ENCODE measurements around the gene KL. TPM values are rescaled to one million over a fixed set of nuclear protein-coding genes. Genes with fewer than 3 reads are reported as not detected.

KL gene
- total and polyA plus RNA-seq, 2 experiments from 2014 or later, result 0.03 TPM; not detected in 1

DNA sequence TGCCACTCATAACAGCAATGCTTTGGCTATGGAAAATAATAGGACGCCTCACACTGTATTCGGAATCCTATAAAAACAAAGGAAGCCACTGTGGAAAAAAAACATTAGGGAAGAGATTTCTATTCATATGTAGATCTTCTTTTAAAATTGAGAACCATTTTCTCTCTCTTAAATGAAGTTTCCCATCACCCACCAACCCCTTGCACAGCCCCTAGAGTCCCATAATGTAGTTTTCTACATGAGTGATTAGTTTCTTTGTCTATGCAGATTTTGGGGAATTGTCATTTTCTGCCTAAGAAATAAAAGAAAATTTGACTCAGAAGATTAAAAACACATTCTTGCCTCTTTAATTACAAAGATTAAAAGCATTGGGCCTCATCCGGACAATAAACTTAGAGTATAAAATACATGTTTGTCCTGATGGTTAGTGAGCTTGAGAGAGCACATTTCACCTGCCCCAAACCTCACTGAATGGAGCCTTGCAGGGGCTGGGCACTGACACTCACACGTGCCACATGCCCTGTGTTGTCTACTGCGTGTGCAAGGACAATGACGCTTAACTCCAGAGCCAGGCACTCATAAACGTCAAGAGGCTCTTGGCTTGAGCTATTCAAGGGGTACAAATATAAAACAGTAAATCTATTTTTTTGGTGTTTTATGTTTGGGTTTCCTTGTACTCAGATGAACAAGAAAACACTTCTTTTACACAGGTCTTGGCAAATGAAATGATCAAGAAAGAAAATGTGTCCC is 40.0 kb upstream of the KL start:
- TF ChIP-seq EZH2phosphoT487 (IDR thresholded peaks at IDR 0.05; ENCODE audit: unreplicated experiment) (no peak), NANOG (IDR thresholded peaks at IDR 0.05; ENCODE audit: borderline replicate concordance) (no peak), POLR2AphosphoS5 (IDR thresholded peaks at IDR 0.05; ENCODE audit: low read depth) (no peak), STAT1 (IDR thresholded peaks at IDR 0.05; ENCODE audit: unreplicated experiment) (no peak), EZH2 (IDR thresholded peaks at IDR 0.05; ENCODE audit: low read depth, unreplicated experiment) (no peak), ZNF114 (CRISPR knock-in tag; IDR thresholded peaks at IDR 0.05) (no peak), ZNF331 (CRISPR knock-in tag; IDR thresholded peaks at IDR 0.05; ENCODE audit: low read depth) (no peak), CREB1 (CRISPR knock-in tag; IDR thresholded peaks at IDR 0.05; ENCODE audit: low read depth) (no peak), JUNB (IDR thresholded peaks at IDR 0.05; ENCODE audit: unreplicated experiment) (no peak)
- TF ChIP-seq, protein P1, sequence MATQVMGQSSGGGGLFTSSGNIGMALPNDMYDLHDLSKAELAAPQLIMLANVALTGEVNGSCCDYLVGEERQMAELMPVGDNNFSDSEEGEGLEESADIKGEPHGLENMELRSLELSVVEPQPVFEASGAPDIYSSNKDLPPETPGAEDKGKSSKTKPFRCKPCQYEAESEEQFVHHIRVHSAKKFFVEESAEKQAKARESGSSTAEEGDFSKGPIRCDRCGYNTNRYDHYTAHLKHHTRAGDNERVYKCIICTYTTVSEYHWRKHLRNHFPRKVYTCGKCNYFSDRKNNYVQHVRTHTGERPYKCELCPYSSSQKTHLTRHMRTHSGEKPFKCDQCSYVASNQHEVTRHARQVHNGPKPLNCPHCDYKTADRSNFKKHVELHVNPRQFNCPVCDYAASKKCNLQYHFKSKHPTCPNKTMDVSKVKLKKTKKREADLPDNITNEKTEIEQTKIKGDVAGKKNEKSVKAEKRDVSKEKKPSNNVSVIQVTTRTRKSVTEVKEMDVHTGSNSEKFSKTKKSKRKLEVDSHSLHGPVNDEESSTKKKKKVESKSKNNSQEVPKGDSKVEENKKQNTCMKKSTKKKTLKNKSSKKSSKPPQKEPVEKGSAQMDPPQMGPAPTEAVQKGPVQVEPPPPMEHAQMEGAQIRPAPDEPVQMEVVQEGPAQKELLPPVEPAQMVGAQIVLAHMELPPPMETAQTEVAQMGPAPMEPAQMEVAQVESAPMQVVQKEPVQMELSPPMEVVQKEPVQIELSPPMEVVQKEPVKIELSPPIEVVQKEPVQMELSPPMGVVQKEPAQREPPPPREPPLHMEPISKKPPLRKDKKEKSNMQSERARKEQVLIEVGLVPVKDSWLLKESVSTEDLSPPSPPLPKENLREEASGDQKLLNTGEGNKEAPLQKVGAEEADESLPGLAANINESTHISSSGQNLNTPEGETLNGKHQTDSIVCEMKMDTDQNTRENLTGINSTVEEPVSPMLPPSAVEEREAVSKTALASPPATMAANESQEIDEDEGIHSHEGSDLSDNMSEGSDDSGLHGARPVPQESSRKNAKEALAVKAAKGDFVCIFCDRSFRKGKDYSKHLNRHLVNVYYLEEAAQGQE (IDR thresholded peaks at IDR 0.05; ENCODE audit: unreplicated experiment), result no peak
- TF ChIP-seq, protein P2, sequence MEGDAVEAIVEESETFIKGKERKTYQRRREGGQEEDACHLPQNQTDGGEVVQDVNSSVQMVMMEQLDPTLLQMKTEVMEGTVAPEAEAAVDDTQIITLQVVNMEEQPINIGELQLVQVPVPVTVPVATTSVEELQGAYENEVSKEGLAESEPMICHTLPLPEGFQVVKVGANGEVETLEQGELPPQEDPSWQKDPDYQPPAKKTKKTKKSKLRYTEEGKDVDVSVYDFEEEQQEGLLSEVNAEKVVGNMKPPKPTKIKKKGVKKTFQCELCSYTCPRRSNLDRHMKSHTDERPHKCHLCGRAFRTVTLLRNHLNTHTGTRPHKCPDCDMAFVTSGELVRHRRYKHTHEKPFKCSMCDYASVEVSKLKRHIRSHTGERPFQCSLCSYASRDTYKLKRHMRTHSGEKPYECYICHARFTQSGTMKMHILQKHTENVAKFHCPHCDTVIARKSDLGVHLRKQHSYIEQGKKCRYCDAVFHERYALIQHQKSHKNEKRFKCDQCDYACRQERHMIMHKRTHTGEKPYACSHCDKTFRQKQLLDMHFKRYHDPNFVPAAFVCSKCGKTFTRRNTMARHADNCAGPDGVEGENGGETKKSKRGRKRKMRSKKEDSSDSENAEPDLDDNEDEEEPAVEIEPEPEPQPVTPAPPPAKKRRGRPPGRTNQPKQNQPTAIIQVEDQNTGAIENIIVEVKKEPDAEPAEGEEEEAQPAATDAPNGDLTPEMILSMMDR (conservative IDR thresholded peaks at IDR 0.05; ENCODE audit: low read depth in 2 of 2), result no peak
- TF ChIP-seq, protein P3, sequence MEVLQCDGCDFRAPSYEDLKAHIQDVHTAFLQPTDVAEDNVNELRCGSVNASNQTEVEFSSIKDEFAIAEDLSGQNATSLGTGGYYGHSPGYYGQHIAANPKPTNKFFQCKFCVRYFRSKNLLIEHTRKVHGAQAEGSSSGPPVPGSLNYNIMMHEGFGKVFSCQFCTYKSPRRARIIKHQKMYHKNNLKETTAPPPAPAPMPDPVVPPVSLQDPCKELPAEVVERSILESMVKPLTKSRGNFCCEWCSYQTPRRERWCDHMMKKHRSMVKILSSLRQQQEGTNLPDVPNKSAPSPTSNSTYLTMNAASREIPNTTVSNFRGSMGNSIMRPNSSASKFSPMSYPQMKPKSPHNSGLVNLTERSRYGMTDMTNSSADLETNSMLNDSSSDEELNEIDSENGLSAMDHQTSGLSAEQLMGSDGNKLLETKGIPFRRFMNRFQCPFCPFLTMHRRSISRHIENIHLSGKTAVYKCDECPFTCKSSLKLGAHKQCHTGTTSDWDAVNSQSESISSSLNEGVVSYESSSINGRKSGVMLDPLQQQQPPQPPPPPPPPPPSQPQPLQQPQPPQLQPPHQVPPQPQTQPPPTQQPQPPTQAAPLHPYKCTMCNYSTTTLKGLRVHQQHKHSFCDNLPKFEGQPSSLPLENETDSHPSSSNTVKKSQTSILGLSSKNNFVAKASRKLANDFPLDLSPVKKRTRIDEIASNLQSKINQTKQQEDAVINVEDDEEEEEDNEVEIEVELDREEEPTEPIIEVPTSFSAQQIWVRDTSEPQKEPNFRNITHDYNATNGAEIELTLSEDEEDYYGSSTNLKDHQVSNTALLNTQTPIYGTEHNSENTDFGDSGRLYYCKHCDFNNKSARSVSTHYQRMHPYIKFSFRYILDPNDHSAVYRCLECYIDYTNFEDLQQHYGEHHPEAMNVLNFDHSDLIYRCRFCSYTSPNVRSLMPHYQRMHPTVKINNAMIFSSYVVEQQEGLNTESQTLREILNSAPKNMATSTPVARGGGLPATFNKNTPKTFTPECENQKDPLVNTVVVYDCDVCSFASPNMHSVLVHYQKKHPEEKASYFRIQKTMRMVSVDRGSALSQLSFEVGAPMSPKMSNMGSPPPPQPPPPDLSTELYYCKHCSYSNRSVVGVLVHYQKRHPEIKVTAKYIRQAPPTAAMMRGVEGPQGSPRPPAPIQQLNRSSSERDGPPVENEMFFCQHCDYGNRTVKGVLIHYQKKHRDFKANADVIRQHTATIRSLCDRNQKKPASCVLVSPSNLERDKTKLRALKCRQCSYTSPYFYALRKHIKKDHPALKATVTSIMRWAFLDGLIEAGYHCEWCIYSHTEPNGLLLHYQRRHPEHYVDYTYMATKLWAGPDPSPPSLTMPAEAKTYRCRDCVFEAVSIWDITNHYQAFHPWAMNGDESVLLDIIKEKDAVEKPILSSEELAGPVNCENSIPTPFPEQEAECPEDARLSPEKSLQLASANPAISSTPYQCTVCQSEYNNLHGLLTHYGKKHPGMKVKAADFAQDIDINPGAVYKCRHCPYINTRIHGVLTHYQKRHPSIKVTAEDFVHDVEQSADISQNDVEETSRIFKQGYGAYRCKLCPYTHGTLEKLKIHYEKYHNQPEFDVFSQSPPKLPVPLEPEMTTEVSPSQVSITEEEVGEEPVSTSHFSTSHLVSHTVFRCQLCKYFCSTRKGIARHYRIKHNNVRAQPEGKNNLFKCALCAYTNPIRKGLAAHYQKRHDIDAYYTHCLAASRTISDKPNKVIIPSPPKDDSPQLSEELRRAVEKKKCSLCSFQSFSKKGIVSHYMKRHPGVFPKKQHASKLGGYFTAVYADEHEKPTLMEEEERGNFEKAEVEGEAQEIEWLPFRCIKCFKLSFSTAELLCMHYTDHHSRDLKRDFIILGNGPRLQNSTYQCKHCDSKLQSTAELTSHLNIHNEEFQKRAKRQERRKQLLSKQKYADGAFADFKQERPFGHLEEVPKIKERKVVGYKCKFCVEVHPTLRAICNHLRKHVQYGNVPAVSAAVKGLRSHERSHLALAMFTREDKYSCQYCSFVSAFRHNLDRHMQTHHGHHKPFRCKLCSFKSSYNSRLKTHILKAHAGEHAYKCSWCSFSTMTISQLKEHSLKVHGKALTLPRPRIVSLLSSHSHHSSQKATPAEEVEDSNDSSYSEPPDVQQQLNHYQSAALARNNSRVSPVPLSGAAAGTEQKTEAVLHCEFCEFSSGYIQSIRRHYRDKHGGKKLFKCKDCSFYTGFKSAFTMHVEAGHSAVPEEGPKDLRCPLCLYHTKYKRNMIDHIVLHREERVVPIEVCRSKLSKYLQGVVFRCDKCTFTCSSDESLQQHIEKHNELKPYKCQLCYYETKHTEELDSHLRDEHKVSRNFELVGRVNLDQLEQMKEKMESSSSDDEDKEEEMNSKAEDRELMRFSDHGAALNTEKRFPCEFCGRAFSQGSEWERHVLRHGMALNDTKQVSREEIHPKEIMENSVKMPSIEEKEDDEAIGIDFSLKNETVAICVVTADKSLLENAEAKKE (CRISPR knock-in tag; IDR thresholded peaks at IDR 0.05), result no peak
- TF ChIP-seq, protein P4, sequence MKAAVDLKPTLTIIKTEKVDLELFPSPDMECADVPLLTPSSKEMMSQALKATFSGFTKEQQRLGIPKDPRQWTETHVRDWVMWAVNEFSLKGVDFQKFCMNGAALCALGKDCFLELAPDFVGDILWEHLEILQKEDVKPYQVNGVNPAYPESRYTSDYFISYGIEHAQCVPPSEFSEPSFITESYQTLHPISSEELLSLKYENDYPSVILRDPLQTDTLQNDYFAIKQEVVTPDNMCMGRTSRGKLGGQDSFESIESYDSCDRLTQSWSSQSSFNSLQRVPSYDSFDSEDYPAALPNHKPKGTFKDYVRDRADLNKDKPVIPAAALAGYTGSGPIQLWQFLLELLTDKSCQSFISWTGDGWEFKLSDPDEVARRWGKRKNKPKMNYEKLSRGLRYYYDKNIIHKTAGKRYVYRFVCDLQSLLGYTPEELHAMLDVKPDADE (IDR thresholded peaks at IDR 0.05), result no peak
- H3K4me2 ChIP-seq, result no peak overlapping the region
- H3K27ac Mint-ChIP-seq, result no peak overlapping the region; the same call in 1 of the 2 replicates

More for the DNA sequence above, 40.0 kb upstream of the KL start:
- Mint-ChIP-seq H3K36me3 (ENCODE audit: low read depth) (no peaks in the 10 kb centered on the region), H3K4me3 (no peak overlapping the region), H3K4me1 (peaks cover 22% of the 10 kb centered on the region), H3K9me3 (no peaks in the 10 kb centered on the region), H3K27me3 (ENCODE audit: insufficient read depth, low read depth, poor library complexity) (peaks cover 2% of the 10 kb centered on the region)
- Histone ChIP-seq H3K27me3 (ENCODE audit: insufficient read depth) (no peaks in the 10 kb centered on the region), H3K4me1 (ENCODE audit: insufficient read depth) (peaks cover 12% of the 10 kb centered on the region), H3F3A (replicated peaks; ENCODE audit: low read depth) (no peaks in the 10 kb centered on the region), H4K20me1 (replicated peaks; ENCODE audit: insufficient read depth) (no peaks in the 10 kb centered on the region), H3K79me2 (replicated peaks; ENCODE audit: insufficient read depth) (no peaks in the 10 kb centered on the region), H3K36me3 (ENCODE audit: insufficient read depth) (no peaks in the 10 kb centered on the region), H2AFZ (0 out of 2 replicates have a peak overlapping the region, but pooled peaks have one; percentile 21), H3K4me3 (no peak overlapping the region), H3K9me2 (ENCODE audit: insufficient read depth) (no peaks in the 10 kb centered on the region), H3K27ac (ENCODE audit: low read depth) (no peak overlapping the region)
- ATAC-seq (no peak), DNase-seq (ENCODE audit: low spot score) (no peak)
